ENCODE results near the gene C1orf87.
"Not testable (repeated sequence)": the region's sequence is repeated elsewhere in the genome, so short reads cannot be mapped to it uniquely, and the experiment has no call there.

Gene C1orf87

GRCh38 chr1:59992040-59992820, 81.3 kb downstream of the C1orf87 start:
- no peak for DNase-seq (ENCODE audit: low read depth)

GRCh38 chr1:59990470-59990869, 83.1 kb downstream of the C1orf87 start:
- no peak for DNase-seq (ENCODE audit: low read depth)

- no peak for DNase-seq (ENCODE audit: low read depth)
These were observed 86.9 kb downstream of the C1orf87 start for GRCh38 chr1:59986516-59987310.

- no peak for DNase-seq (ENCODE audit: low read depth)
These were observed 87.6 kb downstream of the C1orf87 start for GRCh38 chr1:59985911-59986515.

- no peak for DNase-seq (ENCODE audit: low read depth)
These were observed 93.9 kb downstream of the C1orf87 start for GRCh38 chr1:59979666-59980065.

- DNase-seq (ENCODE audit: low read depth): no peak
These were observed 95.1 kb downstream of the C1orf87 start for GRCh38 chr1:59978511-59978910.

- no peak for DNase-seq (ENCODE audit: low read depth)
These were observed 95.5 kb downstream of the C1orf87 start for GRCh38 chr1:59978026-59978425.

- DNase-seq (ENCODE audit: low read depth): no peak
These were observed 96.5 kb downstream of the C1orf87 start for GRCh38 chr1:59977075-59977410.

- no peak for DNase-seq (ENCODE audit: low read depth)
These were observed 97.1 kb downstream of the C1orf87 start for GRCh38 chr1:59976194-59977074.

GRCh38 chr1:59973719-59974118, 99.9 kb downstream of the C1orf87 start:
- DNase-seq (ENCODE audit: low read depth): no peak

GRCh38 chr1:59972216-59972927, 101.2 kb downstream of the C1orf87 start:
- no peak for DNase-seq (ENCODE audit: low read depth)

- DNase-seq (ENCODE audit: low read depth): peak; percentile 28
These were observed 102.1 kb downstream of the C1orf87 start for GRCh38 chr1:59971464-59971911.

- DNase-seq (ENCODE audit: low read depth): not testable (repeated sequence)
These were observed 103.9 kb downstream of the C1orf87 start for GRCh38 chr1:59969542-59970175.

- DNase-seq (ENCODE audit: low read depth): not testable (repeated sequence)
These were observed 104.8 kb downstream of the C1orf87 start for GRCh38 chr1:59968746-59969145.

- DNase-seq (ENCODE audit: low read depth): no peak
These were observed 105.8 kb downstream of the C1orf87 start for GRCh38 chr1:59967780-59968179.

- no peak for DNase-seq (ENCODE audit: low read depth)
These were observed 106.4 kb downstream of the C1orf87 start for GRCh38 chr1:59967141-59967697.

GRCh38 chr1:59952065-59952464, 121.5 kb downstream of the C1orf87 start:
- no peak for DNase-seq (ENCODE audit: low read depth)

- no peak for DNase-seq (ENCODE audit: low read depth)
These were observed 123.9 kb downstream of the C1orf87 start for GRCh38 chr1:59949648-59950047.

- DNase-seq (ENCODE audit: low read depth): no peak
These were observed 124.6 kb downstream of the C1orf87 start for GRCh38 chr1:59948990-59949389.

Measured in stimulated activated CD4-positive, alpha-beta T cell treated with anti-CD3 and anti-CD28 coated beads, Interleukin-2, amount 100 ng/mL, for 4 hours (primary cell).